Renal cortex interstitium (tissue), 11 donors: ENCODE data around the gene CDK9. TPM values are rescaled to one million over a fixed set of nuclear protein-coding genes. Genes with fewer than 3 reads are reported as not detected.

ENCODE experiments used
- DNase-seq, 11 donors: peaks; one replicate each; pipeline ENCODE4 v3.0.0-alpha.2; 2013; ENCODE audit warnings: low read depth in 9 of 11, low spot score in 4 of 11; ENCODE audit errors: extremely low read depth in 1 of 11
- polyA plus RNA-seq, 3 donors: library from polyadenylated mRNA; unstranded; fragments of 120-200 nt; gene quantifications; one replicate each; pipeline ENCODE4 v1.2.1, GENCODE V29; 2013; ENCODE audit not compliant: insufficient read length in 3 of 3

Gene CDK9
- polyA plus RNA-seq, 3 donors = 67.5 to 75.5 (median 73.9) TPM

- DNase-seq = no peak
These were observed 4.4 kb downstream of the CDK9 start for GRCh38 chr9:127790094-127790855.

GRCh38 chr9:127791085-127791484, 5.3 kb downstream of the CDK9 start:
- no peak for DNase-seq

- no peak for DNase-seq
These were observed 6.7 kb downstream of the CDK9 start for GRCh38 chr9:127792417-127793031.

- DNase-seq = no peak
These were observed 7.4 kb downstream of the CDK9 start for GRCh38 chr9:127793093-127793708.

GRCh38 chr9:127794001-127794791, 8.4 kb downstream of the CDK9 start:
- no peak for DNase-seq

- no peak for DNase-seq
These were observed 10.5 kb downstream of the CDK9 start for GRCh38 chr9:127796225-127796813.

GRCh38 chr9:127796852-127797370, 11.1 kb downstream of the CDK9 start:
- DNase-seq = no peak

GRCh38 chr9:127801955-127802575, 16.2 kb downstream of the CDK9 start:
- no peak for DNase-seq

- peak in 10 of 11 donors; percentile 52 to 83 (median 76) for DNase-seq
These were observed 17.0 kb downstream of the CDK9 start, which contains the start of gene FPGS for GRCh38 chr9:127802576-127803443. TSS of gene FPGS (plus strand) at chr9:127802882. CDS start at chr9:127802925, 43 bp downstream.

GRCh38 chr9:127803507-127804352, 17.9 kb downstream of the CDK9 start:
- no peak for DNase-seq

- DNase-seq = no peak
These were observed 19.8 kb downstream of the CDK9 start for GRCh38 chr9:127805620-127806019.

- DNase-seq = no peak
These were observed 21.0 kb downstream of the CDK9 start for GRCh38 chr9:127806871-127807270.

GRCh38 chr9:127808347-127809001, 22.6 kb downstream of the CDK9 start:
- no peak for DNase-seq

- no peak for DNase-seq
These were observed 23.2 kb downstream of the CDK9 start for GRCh38 chr9:127809002-127809539.

- peak in 1 of 11 donors; percentile 24 for DNase-seq
These were observed 23.9 kb downstream of the CDK9 start for GRCh38 chr9:127809540-127810377.
